Esophagus squamous epithelium (tissue), 4 donors: ENCODE data around the gene PNPLA2.

ENCODE experiments used
- POLR2A ChIP-seq, 4 donors: fragments of 450-650 bp; IDR thresholded peaks; one replicate each; pipeline ENCODE4 v1.6.1; 2017; ENCODE audit warnings: antibody characterized with exemption in 4 of 4, mild to moderate bottlenecking in 4 of 4, moderate library complexity in 3 of 4
- TF ChIP-seq, protein P1 (sequence below), 6 experiments: fragments of 450-650 bp in 4 of 6; fragments of 200-600 bp in 2 of 6; sonication (generic) in 2 of 6; IDR thresholded peaks; one replicate each; pipeline ENCODE4 v1.5.1; 2016 to 2019; ENCODE audit warnings: antibody characterized with exemption in 6 of 6, mild to moderate bottlenecking in 4 of 6, moderate library complexity in 4 of 6

DNA sequence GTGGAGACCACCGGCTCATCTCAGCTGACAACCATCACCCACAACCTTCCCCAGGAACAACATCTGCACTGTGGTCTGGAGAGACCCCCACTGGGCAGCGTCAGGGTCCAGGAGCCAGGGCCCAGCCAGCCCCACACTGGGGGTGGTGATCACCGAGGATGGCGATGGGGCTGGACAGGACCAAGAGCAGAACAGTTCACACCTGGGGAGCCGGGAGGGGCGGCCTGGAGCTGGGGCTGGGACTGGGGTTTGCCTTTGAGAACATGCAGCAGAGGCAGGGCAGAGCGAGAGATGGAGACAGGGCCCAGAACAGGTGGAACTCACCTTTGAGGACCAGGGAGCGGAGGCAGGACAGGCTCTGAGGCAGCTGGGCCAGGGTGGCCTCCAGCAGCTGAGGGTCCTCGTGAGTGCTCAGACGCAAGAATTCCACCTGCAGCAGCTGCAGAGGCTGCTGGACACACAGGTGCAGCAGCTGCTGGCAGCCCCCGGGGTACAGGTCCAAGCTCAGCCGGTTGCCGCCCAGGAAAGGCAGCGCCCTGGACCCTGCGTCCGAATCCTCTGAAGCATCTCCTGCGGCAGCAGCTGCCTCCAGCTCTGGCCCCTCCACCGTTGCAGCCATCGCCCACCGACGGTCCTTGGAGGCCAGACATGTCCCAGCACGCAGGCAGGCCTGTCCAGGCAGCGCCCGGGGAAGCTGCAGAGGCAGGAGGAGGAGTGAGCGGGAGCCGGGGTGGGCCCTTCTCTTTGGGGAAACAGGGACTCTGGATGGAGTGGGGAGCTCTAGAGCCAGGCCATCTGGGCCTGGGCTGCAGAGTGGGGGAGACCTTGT lies 14.7 kb upstream of the PNPLA2 start:
- TF ChIP-seq, protein P1, sequence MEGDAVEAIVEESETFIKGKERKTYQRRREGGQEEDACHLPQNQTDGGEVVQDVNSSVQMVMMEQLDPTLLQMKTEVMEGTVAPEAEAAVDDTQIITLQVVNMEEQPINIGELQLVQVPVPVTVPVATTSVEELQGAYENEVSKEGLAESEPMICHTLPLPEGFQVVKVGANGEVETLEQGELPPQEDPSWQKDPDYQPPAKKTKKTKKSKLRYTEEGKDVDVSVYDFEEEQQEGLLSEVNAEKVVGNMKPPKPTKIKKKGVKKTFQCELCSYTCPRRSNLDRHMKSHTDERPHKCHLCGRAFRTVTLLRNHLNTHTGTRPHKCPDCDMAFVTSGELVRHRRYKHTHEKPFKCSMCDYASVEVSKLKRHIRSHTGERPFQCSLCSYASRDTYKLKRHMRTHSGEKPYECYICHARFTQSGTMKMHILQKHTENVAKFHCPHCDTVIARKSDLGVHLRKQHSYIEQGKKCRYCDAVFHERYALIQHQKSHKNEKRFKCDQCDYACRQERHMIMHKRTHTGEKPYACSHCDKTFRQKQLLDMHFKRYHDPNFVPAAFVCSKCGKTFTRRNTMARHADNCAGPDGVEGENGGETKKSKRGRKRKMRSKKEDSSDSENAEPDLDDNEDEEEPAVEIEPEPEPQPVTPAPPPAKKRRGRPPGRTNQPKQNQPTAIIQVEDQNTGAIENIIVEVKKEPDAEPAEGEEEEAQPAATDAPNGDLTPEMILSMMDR (IDR thresholded peaks at IDR 0.05): no peak
- no peak for TF ChIP-seq POLR2A (IDR thresholded peaks at IDR 0.05)
